Cardiac fibroblast (primary cell): ENCODE data around the gene PIAS4.

Source experiments
- DNase-seq, 2 donors: peaks; one replicate each; pipeline versions ENCODE4 v3.0.0 to v3.0.0-alpha.2; 2010; ENCODE audit warnings: low read depth in 2 of 2
- H3K4me3 ChIP-seq, 2 donors: replicated peaks in 1 of 2; 1 replicate in 1 of 2; 2 replicates in 1 of 2; pipeline ENCODE4 v1.5.1; 2011; ENCODE audit warnings: low read depth in 2 of 2, low read length in 2 of 2, mild to moderate bottlenecking in 2 of 2, moderate library complexity in 1 of 2
- TF ChIP-seq, protein P1 (sequence below): IDR thresholded peaks from one replicate; pipeline ENCODE4 v1.5.1; 2011; ENCODE audit warnings: low read depth, mild to moderate bottlenecking, low read length, inconsistent platforms

The PIAS4 gene

DNA sequence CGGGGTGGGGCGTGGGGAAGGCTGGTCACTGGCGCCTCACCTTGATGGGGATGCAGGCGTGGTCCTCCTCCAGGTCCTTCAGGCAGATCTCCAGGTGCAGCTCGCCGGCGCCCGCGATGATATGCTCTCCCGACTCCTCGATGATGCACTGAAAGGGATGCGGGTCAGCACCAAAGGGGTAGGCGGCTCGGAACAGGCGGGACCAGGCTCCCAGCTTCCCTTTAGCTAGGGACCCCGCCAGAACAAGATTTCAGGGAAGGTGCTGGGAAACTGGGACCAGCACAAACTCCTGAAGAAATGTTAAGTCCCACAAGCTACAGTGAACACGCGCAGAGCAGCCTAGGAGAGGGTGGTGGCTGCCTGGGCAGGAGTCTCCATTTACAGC, 28.3 kb upstream of the PIAS4 start:
- TF ChIP-seq, protein P1, sequence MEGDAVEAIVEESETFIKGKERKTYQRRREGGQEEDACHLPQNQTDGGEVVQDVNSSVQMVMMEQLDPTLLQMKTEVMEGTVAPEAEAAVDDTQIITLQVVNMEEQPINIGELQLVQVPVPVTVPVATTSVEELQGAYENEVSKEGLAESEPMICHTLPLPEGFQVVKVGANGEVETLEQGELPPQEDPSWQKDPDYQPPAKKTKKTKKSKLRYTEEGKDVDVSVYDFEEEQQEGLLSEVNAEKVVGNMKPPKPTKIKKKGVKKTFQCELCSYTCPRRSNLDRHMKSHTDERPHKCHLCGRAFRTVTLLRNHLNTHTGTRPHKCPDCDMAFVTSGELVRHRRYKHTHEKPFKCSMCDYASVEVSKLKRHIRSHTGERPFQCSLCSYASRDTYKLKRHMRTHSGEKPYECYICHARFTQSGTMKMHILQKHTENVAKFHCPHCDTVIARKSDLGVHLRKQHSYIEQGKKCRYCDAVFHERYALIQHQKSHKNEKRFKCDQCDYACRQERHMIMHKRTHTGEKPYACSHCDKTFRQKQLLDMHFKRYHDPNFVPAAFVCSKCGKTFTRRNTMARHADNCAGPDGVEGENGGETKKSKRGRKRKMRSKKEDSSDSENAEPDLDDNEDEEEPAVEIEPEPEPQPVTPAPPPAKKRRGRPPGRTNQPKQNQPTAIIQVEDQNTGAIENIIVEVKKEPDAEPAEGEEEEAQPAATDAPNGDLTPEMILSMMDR = no peak
- H3K4me3 ChIP-seq = no peak overlapping the region
- DNase-seq = no peak

- TF ChIP-seq, protein P1 = no peak
- no peak overlapping the region for H3K4me3 ChIP-seq
- DNase-seq = no peak
These were observed 27.7 kb upstream of the PIAS4 start for GRCh38 chr19:3979674-3980352.

- TF ChIP-seq, protein P1 = no peak
- DNase-seq = no peak
- no peak overlapping the region for H3K4me3 ChIP-seq
These were observed 26.9 kb upstream of the PIAS4 start for GRCh38 chr19:3980353-3981251.

GRCh38 chr19:3981373-3981735, 26.2 kb upstream of the PIAS4 start:
- TF ChIP-seq, protein P1 = no peak
- H3K4me3 ChIP-seq = no peak overlapping the region
- no peak for DNase-seq

GRCh38 chr19:3981736-3982681, 25.5 kb upstream of the PIAS4 start:
- TF ChIP-seq, protein P1 = no peak
- H3K4me3 ChIP-seq = no peak overlapping the region
- DNase-seq = no peak

DNA sequence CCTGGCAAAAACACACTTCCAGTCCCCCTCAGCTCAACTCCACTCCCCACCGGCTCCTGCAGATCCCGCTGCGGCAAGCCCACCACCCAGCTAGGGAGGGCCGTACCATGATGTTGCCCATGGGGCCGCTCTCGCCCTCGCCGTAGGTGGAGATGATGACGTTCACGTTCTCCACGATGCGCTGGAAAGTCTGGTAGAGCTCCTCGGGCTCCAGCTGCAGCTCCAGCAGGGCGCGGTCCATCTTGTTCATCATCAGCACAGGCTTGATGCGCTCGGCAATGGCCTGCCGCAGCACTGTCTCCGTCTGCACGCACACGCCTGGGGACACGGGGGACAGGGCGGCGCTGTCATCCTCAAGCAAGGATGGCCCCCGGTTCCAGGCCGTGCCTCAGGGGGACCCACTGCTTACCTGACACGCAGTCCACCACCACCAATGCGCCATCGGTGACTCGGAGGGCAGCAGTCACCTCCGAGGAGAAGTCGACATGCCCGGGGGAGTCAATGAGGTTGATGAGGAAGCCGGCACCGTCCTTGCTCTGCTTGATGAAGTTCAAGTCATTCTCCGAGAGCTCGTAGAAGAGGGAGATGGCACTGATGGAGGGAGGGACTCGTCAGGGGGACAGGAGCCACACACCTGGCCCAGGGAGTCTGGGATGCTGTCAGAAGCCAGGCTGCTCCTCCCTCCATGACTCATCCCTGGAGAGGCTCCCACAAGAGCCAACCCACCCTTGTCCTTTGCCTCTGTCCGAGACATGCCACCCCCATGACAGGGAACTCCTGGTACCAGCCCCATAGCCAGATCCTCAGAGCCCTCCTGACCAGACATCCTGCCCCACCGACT, 24.6 kb upstream of the PIAS4 start:
- TF ChIP-seq, protein P1 = no peak
- peak in 1 of 2 donors; percentile 72 for DNase-seq
- H3K4me3 ChIP-seq = peak overlapping the region; percentile 68 to 95
